Fibroblast of pulmonary artery (primary cell): ENCODE results near the gene TIMP3.

ENCODE experiments used
- DNase-seq: peaks from one replicate; pipeline ENCODE4 v3.0.0-alpha.2; 2010; ENCODE audit warnings: low read depth
- H3K4me3 ChIP-seq: replicated peaks from 2 replicates; pipeline ENCODE4 v1.5.1; 2011; ENCODE audit warnings: low read depth, mild to moderate bottlenecking, control low read depth, low read length, moderate library complexity
- CTCF ChIP-seq: IDR thresholded peaks from 2 replicates; pipeline ENCODE4 v1.5.1; 2011; ENCODE audit warnings: mild to moderate bottlenecking, control low read depth, low read length, inconsistent platforms; ENCODE audit errors: missing control alignments

The TIMP3 gene

DNA sequence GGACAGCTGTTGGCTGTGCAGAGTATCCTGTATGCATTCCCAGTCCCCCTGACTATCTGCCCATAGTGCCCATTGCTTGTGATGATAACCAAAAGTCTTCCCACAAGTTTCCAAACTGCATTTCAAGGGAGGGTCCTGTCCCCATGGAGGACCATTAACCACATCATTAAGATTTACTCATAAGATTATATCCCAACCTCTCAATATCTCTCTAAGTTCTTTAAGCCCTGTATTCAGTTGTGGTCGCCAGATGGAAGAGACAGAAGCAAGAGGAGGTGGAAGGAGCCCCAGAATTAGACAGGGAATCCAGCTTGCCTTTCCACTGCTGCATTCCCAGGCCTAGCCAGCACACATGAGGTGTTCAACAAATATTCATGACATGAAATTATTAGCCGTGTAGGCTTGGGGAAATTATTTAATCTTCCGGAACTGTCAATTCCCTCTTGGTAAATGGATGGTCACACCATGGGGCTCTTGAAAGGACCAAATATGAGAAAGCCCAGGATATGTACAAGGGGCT, 42.6 kb upstream of the TIMP3 start:
- no peak overlapping the region for H3K4me3 ChIP-seq
- no peak for DNase-seq
- TF ChIP-seq CTCF = no peak

GRCh38 chr22:32760396-32760795, 41.1 kb upstream of the TIMP3 start:
- H3K4me3 ChIP-seq = no peak overlapping the region
- no peak for TF ChIP-seq CTCF
- no peak for DNase-seq

DNA sequence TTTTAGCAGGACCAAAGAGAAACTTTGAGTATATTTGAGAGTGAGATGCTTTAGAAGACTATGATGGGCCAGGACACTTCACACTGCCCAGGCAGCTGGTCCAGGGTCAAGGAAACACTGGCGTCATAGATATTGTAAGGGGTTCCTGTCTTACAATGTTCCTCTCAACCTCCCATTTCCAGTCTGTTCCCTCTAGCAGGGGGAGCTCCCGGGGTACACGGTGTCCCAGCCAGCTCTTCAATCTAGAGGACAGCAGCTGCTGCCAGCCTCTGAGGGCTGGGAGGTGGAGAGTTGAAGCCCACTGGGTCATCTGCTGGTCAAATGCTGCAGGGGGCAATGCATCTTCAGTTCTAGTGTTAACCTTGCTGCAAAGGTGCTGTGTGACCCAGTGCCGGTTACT, 40.7 kb upstream of the TIMP3 start:
- no peak for DNase-seq

GRCh38 chr22:32761251-32761903, 40.1 kb upstream of the TIMP3 start:
- DNase-seq = no peak
- no peak for TF ChIP-seq CTCF
- no peak overlapping the region for H3K4me3 ChIP-seq

More for the DNA sequence above, 40.7 kb upstream of the TIMP3 start:
- H3K4me3 ChIP-seq = no peak overlapping the region
- TF ChIP-seq CTCF = no peak

- TF ChIP-seq CTCF = no peak
- DNase-seq = peak; percentile 90
- no peak overlapping the region for H3K4me3 ChIP-seq
Observed at GRCh38 chr22:32764330-32765131, 37.0 kb upstream of the TIMP3 start.

GRCh38 chr22:32765132-32765618, 36.3 kb upstream of the TIMP3 start:
- DNase-seq = no peak
- H3K4me3 ChIP-seq = no peak overlapping the region
- TF ChIP-seq CTCF = no peak
